ENCODE data around the gene ME1. TPM values are rescaled to one million over a fixed set of nuclear protein-coding genes. Genes with fewer than 3 reads are reported as not detected.

The ME1 gene
- total RNA-seq, 1 donor = 17.0 TPM

- no peak overlapping the region for H3K4me3 ChIP-seq (ENCODE audit: low read depth, low read length)
- no peak for DNase-seq (ENCODE audit: low read depth)
- no peak for TF ChIP-seq CTCF (IDR thresholded peaks at IDR 0.05; ENCODE audit: insufficient read depth, low read length)
Measured at GRCh38 chr6:83188501-83188900, 242.3 kb downstream of the ME1 start.

- no peak for DNase-seq (ENCODE audit: low read depth)
- no peak for TF ChIP-seq CTCF (IDR thresholded peaks at IDR 0.05; ENCODE audit: insufficient read depth, low read length)
- H3K4me3 ChIP-seq (ENCODE audit: low read depth, low read length) = no peak overlapping the region
Measured at GRCh38 chr6:83185096-83185495, 245.8 kb downstream of the ME1 start.

- H3K4me3 ChIP-seq (ENCODE audit: low read depth, low read length) = peak overlapping the region; percentile 7
- TF ChIP-seq CTCF (IDR thresholded peaks at IDR 0.05; ENCODE audit: insufficient read depth, low read length) = no peak
- DNase-seq (ENCODE audit: low read depth) = peak; percentile 99
Measured at GRCh38 chr6:83183082-83183828, 247.6 kb downstream of the ME1 start.

GRCh38 chr6:83182114-83182513 is 248.7 kb downstream of the ME1 start:
- TF ChIP-seq CTCF (IDR thresholded peaks at IDR 0.05; ENCODE audit: insufficient read depth, low read length) = no peak
- no peak for DNase-seq (ENCODE audit: low read depth)
- no peak overlapping the region for H3K4me3 ChIP-seq (ENCODE audit: low read depth, low read length)

GRCh38 chr6:83180426-83180950 is 250.4 kb downstream of the ME1 start:
- no peak overlapping the region for H3K4me3 ChIP-seq (ENCODE audit: low read depth, low read length)
- peak; percentile 47 for DNase-seq (ENCODE audit: low read depth)
- TF ChIP-seq CTCF (IDR thresholded peaks at IDR 0.05; ENCODE audit: insufficient read depth, low read length) = no peak

GRCh38 chr6:83176246-83176645 is 254.6 kb downstream of the ME1 start:
- TF ChIP-seq CTCF (IDR thresholded peaks at IDR 0.05; ENCODE audit: insufficient read depth, low read length) = no peak
- no peak for DNase-seq (ENCODE audit: low read depth)
- no peak overlapping the region for H3K4me3 ChIP-seq (ENCODE audit: low read depth, low read length)

All from fibroblast of the aortic adventitia (primary cell).